GM21786 (cell line): ENCODE data around the gene CFTR.

Source experiments
- ATAC-seq: cut with Tn5 transposase; IDR thresholded peaks from one replicate; pipeline ENCODE4 v1.9.1; 2021; ENCODE audit not compliant: unreplicated experiment

Gene CFTR

GRCh38 chr7:117645481-117646165 lies 165.8 kb downstream of the CFTR start:
- ATAC-seq, result no peak

GRCh38 chr7:117648203-117648866 lies 168.5 kb downstream of the CFTR start:
- ATAC-seq, result no peak

- ATAC-seq, result no peak
Measured at GRCh38 chr7:117652943-117653680, 173.3 kb downstream of the CFTR start.

- no peak for ATAC-seq
Measured at GRCh38 chr7:117654780-117655179, 175.0 kb downstream of the CFTR start.

- ATAC-seq, result no peak
Measured at GRCh38 chr7:117656806-117657205, 177.0 kb downstream of the CFTR start.

- no peak for ATAC-seq
Measured at GRCh38 chr7:117659531-117660011, 179.7 kb downstream of the CFTR start.

DNA sequence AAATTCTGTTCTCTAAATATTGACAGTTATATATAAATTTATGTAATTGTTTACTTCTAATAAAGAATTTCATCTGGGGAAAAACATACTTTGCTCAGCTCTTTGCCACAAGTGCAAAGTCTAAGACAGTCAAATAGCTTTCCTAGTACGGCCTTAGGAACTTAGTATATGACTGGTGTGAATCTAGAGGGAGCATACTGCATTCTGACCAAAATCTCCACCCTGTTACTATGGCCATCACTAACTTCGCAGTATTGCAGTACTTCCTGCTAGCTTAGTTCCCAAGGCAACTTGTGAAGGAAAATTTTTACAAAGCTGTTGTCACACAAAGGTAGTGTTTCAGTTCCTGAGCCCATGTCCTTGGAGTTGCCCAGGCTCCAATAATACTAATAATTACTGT lies 181.5 kb downstream of the CFTR start:
- no peak for ATAC-seq

DNA sequence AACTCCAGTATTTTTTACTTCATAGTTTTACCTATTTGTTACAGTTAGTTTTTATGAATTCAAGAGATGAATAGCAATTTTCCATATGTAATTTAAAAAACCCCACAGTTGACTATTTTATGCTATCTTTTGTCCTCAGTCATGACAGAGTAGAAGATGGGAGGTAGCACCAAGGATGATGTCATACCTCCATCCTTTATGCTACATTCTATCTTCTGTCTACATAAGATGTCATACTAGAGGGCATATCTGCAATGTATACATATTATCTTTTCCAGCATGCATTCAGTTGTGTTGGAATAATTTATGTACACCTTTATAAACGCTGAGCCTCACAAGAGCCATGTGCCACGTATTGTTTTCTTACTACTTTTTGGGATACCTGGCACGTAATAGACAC lies 184.2 kb downstream of the CFTR start:
- ATAC-seq, result no peak

DNA sequence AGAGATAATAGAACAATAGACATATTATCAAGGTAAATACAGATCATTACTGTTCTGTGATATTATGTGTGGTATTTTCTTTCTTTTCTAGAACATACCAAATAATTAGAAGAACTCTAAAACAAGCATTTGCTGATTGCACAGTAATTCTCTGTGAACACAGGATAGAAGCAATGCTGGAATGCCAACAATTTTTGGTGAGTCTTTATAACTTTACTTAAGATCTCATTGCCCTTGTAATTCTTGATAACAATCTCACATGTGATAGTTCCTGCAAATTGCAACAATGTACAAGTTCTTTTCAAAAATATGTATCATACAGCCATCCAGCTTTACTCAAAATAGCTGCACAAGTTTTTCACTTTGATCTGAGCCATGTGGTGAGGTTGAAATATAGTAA lies 185.5 kb downstream of the CFTR start:
- ATAC-seq, result no peak

- no peak for ATAC-seq
Measured at GRCh38 chr7:117666031-117666430, 186.2 kb downstream of the CFTR start.

DNA sequence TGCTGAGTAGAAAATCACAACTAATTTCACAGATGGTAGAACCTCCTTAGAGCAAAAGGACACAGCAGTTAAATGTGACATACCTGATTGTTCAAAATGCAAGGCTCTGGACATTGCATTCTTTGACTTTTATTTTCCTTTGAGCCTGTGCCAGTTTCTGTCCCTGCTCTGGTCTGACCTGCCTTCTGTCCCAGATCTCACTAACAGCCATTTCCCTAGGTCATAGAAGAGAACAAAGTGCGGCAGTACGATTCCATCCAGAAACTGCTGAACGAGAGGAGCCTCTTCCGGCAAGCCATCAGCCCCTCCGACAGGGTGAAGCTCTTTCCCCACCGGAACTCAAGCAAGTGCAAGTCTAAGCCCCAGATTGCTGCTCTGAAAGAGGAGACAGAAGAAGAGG lies 186.9 kb downstream of the CFTR start:
- ATAC-seq, result no peak

GRCh38 chr7:117667456-117667855 lies 187.6 kb downstream of the CFTR start:
- no peak for ATAC-seq

DNA sequence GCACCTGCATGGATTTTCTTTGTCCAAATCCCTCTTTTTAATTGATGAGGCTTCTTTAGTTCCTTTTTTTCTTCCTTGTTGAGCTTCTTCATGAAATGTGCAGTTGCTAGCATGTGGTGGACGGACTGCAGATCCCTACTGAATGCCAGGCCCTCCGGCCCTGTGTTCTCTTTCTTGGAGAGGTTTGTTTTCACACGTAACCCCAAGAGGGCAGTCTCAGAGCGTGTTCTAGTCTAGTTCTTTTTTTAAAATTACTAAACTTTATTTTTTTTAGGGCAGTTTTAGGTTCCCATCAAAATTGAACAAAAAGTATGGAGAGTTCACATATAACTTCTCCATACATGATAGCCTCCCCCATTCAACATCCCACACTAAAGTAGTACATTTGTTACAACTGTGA lies 190.0 kb downstream of the CFTR start:
- no peak for ATAC-seq

DNA sequence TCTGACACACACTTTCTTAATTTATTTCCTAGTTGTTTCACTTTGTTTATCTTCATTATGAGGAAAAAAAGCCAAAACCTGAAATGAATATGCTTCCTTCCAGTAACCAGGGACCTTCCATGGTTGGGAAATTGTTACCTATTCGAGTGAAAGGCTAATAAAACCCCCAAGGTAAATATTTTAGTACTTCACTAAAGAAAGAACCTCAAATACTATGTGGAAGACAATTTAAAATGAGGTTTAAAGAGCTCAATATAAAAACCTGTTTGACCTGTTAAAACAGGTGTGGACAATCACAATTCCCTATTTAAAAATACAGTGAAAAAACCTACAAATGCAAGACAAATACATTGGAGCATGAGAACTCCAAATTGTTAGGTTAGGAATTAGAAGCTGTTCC lies 192.6 kb downstream of the CFTR start:
- ATAC-seq, result no peak

GRCh38 chr7:117673367-117673766 lies 193.5 kb downstream of the CFTR start:
- ATAC-seq, result no peak

DNA sequence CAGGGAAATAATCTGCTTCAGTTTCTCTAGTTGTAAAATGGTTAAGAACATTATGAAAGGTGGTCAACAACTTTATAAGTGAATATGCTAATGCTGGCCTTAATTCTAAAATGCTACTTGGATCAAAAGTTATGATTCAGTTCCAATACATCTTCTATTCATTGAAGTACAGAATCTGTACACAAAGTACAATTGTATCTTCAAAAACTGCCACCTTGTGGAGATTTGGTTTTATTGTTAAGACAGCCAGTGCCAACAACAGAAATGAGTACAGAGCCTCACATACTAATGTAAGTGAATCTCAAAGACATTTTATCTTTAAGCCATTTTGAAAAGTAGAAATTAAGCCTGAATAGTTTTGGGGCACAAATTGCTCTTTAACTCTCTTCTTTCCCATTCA lies 194.0 kb downstream of the CFTR start:
- no peak for ATAC-seq

GRCh38 chr7:117674617-117675016 lies 194.8 kb downstream of the CFTR start:
- no peak for ATAC-seq

DNA sequence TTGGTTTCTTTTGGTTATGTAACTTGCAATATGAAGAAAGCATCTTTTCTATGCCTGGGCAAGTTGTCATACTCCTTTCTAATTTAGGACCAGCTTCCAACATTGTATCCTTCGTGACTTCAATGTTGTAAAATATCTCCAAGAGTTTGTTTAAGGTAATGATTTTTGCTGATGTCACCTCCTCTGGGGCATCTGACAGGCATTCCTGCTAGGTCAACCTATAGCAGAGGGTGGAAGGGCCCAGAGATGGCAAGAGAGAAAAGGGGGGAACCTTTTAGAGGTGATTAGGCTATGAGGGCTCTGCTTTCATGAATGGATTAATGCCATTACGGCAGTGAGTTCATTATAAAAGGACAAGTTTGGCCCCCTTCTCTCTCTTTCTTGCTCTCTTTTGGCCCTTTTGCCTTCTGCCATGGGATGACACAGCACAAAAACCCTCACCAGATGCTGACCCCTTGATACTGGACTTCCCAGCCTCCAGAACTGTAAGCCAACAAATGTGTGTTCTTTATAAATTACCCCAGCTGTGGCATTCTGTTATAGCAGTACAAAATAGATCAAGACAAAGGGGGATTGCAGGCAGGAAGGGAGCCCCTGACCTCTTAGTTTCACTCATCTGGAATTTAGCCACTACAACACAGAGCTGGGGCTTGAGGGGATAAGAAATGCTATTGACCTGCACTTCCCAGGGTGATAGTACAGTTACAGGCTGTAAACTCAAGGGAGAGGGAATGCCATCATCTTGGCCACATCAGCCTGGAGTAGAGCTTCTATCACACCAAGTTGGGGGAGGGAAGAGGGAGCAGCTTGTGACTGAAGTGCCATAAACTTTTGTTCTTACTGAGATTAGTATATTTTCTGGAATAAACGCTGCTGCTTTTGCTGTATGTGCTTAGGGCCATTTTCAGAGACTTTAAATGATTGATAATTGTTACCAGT lies 195.9 kb downstream of the CFTR start:
- ATAC-seq, result no peak

GRCh38 chr7:117679120-117679519 lies 199.3 kb downstream of the CFTR start:
- ATAC-seq, result no peak

- ATAC-seq, result no peak
Measured at GRCh38 chr7:117682681-117683385, 203.0 kb downstream of the CFTR start.
